GM18526 (cell line): ENCODE measurements around the gene MED12L.

Source experiments
- POLR2A ChIP-seq: IDR thresholded peaks from 3 replicates; pipeline ENCODE4 v1.6.1; 2011; ENCODE audit not compliant: insufficient read length; ENCODE audit errors: extremely low read depth

MED12L gene

DNA sequence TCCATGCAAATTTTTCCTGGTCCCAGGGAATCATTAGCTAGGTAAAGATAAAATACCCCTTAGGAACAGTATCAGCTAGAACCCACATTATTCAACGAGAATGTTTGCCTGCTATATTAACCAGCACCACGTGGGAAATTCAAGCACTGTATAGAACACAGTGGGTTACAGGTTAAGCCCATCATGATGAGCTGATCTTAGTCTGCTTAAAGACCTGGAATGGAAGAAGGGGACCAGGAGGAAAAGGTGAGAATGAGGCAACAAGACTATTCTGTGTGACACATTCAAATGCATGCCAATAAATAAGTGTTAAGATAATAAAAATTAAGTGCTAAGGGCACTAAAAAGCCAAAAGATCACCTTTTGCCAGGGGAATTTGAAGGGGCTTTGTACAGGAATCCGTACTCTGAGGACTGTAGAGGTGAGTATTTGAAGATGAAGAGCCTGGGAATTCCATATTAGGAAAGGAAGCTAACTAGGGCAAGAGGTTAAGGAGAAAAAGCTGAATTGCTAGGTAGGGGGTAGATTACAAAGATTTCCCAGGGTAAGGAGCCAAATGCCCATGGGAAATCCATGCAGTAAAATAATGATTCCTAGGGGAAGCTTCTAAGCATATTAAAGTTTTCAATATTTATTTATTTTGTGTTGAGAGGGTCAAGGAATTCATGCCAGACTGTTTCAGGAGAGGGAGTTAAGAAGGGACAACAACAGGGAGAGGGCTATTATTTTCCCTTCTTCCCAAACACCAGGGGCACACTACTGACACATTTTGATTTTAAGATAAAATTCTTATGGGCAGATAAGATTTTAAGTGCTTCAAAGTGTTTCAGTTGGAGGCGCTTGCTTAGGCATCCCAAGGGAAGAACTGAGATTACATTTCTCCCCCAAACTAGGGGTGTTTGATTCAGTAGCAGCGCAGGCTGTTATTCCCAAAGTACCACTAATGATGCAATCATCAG is 2.3 kb upstream of the MED12L start:
- TF ChIP-seq POLR2A, result no peak

DNA sequence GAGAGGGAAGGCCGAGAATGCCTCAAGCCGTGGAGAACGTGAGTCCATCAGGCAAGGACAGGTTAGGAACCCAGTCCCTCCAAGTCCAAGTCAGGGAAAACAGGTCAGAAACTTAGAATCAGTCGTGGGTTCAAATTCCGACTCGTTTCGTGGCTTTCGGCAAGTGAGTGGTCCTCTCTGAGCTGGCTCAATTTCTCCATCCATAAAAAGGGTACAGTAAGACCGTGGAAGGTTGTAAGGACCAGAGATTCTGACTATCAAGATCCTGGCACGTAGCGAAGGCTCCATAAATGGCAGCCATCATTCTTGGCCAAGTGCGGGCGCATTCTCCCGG is 604 bp upstream of the MED12L start:
- TF ChIP-seq POLR2A, result no peak

DNA sequence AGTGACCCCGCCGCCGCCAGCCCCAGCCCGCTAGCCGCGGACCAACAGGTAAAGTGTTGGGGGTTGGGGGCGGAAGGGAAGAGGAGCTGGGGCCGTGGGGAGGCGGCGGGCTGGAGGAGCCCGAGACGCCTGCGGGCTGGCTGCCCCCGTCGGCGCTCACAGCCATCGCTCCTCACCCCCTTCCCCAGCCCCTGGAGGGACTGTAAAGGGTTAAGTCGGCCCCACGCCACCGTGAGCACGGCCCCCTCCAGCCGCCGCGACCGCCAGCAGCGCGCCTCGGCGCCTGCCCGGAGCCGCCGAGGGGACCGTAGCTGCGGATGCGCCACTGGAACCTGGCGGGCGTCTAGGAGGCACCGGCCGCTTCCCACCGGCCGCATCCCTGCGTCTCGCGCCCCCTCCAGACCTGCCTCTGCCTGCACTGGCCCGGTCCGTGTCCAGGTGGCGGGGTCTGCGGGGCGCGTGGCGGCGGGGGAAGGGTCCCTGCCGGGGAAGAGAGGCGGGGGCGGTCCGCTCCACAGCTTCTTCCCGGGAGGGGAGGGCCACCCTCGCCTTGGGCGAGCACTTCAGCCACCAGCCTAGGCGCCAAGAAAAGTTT is 522 bp downstream of the MED12L start:
- no peak for TF ChIP-seq POLR2A

DNA sequence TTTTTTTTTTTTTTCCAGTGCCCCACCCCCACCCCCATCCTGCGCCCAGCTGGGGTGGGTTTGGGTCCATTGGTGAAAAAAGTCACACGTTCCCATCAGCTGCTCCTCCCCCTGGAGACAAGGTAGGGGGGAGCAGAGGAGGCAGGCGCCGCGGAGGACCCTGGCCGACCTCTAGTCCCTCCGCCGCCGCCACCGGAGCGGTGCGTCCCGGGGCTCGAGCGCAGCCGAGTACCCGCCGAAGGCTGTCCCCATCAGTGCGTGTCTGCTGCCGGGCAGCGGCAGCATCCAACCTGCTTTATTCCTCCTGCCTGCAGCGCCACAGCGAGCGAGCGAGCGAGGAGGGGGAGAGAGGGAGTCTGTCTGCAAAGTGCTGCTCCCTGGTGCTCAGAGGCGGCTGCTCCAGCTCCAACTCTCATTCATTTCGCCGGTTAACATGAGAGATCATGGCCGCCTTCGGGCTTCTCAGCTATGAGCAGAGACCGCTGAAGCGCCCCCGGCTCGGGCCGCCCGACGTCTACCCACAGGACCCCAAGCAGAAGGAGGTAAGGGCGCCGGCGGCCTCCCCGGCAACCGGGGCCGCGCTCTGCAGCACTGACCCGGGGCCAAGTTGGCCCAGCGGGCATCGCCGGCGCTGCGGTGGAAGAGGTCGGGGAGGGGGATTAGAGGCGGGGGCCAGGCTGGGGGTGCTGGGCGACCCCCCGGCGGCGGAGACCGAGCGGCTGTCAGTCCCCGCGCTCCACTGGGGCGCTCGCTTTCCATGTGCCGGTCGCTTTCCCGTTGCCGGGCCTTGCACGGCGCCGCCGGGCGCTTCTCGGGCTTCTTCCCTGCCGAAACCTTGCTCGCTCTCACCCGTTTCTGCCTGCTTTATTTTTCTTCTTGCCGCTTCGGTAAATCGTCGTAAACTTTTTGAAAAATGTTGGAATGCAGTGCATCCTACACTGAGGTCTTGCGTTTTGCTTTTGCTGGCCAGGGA is 1.3 kb downstream of the MED12L start:
- no peak for TF ChIP-seq POLR2A

DNA sequence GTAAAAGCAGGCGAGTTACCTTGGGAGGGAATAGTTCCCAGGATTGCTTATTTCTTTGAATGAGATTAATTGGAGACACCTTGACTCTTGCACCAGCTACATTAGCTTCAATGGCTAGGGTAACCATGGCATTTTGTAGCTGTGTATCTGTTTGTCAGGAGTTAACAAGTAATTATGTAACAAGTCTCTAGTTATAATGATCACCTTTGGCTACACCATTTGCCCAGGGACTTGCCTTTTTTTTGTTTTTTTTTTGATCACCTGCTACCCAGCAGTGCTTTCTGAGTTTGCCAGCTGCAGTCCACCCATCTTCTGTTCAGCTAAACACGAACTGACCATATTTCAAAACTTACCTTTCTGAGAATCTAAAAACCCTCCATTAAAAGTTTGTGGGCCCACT is 2.2 kb downstream of the MED12L start:
- no peak for TF ChIP-seq POLR2A

DNA sequence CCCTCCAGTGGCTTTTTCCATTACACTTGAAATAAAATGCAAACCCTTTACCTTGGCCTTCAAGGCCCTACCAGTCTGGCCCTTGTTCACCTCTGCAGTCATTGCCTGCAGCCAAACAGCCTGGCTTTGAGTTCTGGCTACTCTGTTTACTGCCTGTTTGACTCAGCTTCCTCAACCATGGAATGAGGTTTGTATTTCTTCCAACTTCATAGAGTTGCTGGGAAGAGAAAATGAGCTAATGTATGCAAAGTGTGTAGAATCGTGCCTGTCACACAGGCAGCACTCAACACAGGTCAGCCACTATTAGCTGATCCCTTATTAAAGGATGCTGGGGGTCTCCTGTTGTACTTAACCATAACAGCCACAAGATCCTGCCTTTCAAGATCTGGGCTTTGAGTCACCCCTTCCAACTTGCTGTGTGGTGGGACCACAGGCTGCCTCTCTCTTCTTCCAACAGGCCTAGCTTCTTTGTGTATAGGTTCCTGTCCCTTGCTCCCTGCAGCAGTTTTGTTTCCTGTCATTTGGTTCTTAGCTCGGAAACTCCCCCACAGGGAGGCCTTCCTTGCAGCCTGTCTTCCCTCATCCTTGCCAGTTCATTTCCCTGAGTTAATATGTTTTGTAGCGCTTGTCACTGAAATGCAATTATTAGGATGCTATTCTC is 6.4 kb downstream of the MED12L start:
- TF ChIP-seq POLR2A, result no peak

DNA sequence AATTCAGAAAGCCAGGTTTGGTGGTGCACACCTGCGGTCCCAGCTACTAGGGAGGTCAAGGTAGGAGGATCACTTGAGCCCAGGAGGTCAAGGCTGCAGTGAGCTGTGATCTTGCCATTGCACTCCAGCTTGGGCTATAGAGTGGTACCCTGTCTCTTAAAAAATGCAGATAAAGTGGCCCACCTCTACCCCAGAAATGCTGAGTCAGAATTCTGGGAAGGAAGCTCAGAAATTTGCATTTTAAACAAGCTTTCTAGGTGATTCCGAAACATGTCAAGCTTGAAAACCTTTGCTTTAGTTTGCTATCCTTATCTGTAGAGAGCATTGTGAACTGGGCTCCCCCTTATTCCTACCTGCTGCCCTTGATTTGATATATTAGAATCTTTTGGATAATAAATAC is 7.7 kb downstream of the MED12L start:
- no peak for TF ChIP-seq POLR2A

DNA sequence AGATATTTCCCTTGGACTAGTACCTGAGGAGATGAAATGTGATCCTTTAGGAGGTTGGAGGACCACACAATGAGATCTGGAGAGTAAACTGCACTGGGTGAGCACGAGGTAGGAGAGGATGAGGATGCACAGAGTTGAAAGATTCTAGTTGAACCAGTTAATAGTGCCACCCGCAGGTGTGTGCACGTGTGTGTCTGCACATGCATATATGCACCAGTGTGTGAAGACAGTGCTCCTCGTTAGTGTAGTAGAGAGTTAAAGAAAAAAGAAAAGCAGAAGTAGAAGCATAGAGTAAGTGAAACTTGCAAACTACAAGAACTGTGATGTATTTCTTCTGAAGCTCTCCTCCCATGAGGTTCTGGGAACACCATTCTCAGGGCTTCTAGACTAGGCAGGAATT is 8.4 kb downstream of the MED12L start:
- no peak for TF ChIP-seq POLR2A

DNA sequence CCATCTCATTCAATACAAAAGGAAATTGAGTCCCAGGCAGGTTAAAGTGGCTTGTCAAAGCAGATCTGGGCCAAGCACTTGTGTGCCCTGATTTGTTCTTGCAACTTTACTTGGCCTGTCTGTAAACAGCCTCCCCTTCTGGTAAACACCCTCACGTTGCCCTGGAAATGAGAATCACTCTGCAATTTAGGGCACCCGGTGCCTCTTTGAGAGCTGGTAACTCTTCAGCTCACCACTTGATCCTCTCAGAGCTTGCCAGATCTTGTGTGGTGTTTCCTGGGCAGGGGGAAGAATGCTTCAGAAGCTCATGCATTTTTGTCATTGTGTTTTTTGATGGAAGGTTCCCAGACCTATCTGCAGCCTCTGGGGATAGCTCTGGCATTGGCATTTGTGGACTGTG is 11.3 kb downstream of the MED12L start:
- no peak for TF ChIP-seq POLR2A

DNA sequence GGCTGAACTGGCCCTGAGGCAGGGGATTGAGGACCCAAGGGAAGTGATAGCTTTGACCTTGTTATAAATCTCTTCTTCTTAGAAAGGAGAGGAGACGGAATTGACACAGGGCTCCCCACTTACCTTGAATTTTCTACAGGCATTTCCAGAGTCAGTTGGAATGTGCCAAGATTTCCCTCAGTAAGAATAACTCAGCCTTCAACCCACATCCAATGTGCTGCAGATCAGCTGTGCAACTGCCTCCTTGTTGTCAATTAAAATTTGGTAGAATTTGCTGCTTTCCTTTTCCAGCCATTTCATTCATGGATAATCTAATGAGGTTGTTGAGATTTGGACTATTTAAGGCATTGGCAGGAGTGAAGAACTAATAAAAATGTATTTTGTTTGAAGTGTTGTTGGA is 14.6 kb downstream of the MED12L start:
- no peak for TF ChIP-seq POLR2A

DNA sequence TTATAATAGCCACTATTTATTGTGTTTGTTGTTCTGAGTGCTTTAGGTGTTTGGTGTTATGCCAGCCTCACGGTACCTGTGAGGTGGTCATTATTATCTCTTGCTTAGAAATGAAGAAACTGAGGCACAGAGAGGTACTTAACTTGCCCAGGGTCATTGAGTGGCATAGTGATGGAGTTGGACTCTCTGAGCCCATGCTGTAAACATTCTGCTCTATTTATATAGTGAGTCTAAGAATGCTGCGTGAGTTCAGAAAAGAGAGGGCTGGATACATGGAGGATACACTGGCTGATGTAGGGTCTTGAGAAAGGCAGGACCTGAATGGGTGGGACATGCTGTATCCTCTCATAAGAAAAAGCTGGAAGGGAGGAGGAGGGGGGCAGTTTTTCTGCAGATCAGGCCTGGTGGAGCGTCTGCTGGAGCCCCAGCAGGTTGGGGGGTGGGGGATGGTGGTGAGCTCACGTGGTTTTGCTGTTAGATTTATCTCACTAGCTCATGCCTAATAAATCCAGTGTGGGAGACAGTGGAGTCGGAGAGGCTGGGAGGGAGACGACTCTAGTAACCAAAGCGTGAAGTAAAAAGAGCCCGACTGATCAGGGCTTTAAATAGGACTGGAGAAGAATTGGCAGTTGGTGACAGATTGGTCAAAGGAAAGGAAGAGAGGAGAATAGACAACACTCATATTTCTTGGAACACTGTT is 16.0 kb downstream of the MED12L start:
- no peak for TF ChIP-seq POLR2A

DNA sequence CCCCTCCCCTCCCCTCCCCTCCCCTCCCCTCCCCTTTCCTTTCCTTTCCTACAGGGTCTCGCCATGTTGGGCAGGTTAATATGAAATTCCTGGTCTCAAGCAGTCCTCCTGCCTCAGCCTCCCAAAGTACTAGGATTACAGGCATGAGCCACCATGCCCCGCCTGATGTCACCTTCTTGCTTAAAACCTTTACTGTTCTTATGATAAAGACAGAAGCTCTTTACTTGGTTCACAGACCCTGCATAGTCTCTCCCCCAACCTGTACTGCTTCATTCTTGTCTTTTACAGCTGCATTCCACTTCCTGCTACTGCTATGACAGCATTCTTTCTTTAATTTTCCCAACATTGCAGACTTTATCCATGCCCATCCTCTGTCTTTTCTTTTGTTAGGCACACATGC is 20.8 kb downstream of the MED12L start:
- TF ChIP-seq POLR2A, result no peak

DNA sequence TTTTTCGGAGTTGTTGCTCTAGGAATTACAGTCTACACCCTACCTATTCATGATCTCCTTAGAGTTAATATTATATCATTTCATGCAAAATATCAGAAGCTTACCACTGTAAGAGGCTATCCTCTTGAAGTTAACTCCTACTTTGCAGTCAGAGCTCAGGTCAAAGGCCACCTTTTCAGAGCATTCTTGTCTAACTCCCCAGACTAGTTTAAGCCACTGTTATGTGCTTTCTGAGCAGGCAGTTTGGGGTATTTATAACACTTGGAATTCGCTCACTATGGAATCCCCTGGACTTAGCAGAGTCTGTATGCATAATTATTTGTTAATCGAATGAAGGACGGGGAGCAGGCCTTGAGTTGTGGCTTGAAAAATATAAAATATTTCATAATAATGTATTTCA is 21.7 kb downstream of the MED12L start:
- TF ChIP-seq POLR2A, result no peak

DNA sequence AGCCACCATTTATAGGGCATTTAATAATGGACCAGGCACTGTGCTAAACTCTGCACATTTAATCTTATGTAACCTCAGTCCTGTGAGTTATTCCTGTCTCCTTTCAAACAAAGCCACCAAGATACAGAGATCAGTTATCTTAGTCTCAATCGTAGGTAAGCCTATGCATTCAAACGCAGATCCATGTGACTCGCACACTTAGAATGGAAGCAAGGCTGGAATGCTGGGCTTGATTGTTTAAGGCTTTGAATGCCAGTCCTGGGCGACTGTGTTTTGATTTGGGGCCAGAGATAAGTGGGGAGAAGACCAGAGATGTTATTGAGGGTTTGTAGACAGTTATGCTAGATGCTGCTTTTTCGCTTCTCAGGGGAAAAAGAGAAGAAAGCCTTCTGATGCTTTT is 22.2 kb downstream of the MED12L start:
- TF ChIP-seq POLR2A, result no peak
